Stimulated activated CD4-positive, alpha-beta T cell treated with anti-CD3 and anti-CD28 coated beads, Interleukin-15, amount 100 ng/mL, for 48 hours (primary cell): ENCODE data around the gene OTOG.

Experiments
- DNase-seq, 2 donors: peaks; one replicate each; pipeline ENCODE4 v3.0.0-alpha.2; 2020; ENCODE audit warnings: low read depth in 2 of 2

Gene OTOG

DNA sequence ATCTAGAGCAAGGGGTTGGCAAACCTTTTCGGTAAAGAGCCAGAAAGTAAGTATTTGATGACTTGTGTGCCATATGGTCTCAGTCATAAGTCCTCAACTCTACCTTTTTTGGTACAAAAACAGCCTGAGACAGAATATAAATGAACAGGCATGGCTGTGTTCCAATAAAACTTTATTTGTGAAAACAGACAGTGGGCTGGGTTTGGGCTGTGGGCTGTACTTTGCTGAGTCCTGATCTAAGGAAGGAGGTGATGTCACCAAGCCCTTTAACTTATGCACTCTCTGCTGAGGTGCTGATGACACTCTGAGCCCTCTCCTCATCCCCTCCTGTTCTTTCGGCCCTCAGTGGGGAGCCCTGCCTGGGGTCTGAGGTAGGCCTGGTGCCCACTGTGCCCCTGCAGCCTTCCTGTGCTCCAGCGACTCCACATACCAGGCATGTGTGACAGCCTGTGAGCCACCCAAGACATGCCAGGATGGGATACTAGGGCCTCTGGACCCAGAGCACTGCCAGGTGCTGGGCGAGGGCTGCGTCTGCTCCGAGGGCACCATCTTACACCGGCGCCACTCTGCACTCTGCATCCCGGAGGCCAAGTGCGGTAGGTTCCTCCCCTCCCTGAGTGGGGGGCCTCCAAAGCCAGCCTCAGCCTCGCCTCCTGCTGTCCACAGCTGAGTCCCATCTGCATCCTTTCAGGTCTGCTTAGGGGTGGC lies 86.4 kb downstream of the OTOG start:
- no peak for DNase-seq

DNA sequence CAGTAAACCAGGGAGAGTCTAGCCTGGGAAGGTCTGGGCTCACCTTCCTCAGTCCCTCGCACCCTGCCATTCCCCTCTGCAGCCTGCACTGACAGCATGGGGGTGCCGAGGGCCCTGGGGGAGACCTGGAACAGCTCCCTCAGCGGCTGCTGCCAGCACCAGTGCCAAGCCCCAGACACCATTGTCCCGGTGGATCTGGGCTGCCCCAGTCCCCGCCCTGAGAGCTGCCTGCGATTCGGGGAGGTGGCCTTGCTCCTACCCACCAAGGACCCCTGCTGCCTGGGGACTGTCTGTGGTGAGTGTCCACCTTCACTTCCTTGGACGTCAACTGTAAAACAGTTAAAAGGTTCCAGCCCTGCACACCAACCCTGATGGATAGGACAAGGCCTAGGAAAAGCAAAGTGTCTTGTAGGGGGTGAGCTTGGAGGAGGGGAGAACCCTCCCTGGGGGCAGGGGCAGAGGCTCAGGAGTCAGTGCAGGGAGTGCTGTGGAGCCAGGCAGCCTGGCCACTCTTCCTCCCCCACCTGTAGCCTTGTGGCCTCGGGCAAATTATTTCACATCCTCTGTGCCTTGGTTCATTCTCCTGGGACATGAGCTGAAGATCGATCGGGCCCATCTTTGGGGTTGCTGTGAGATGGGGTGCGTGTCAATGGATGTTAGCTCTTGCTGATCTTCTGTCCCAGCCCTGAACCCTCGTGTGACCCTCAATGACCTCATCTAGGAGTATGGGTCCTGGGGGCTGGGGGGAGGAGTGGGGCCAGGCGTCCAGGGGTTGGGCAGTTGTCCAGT lies 87.1 kb downstream of the OTOG start:
- DNase-seq = no peak

DNA sequence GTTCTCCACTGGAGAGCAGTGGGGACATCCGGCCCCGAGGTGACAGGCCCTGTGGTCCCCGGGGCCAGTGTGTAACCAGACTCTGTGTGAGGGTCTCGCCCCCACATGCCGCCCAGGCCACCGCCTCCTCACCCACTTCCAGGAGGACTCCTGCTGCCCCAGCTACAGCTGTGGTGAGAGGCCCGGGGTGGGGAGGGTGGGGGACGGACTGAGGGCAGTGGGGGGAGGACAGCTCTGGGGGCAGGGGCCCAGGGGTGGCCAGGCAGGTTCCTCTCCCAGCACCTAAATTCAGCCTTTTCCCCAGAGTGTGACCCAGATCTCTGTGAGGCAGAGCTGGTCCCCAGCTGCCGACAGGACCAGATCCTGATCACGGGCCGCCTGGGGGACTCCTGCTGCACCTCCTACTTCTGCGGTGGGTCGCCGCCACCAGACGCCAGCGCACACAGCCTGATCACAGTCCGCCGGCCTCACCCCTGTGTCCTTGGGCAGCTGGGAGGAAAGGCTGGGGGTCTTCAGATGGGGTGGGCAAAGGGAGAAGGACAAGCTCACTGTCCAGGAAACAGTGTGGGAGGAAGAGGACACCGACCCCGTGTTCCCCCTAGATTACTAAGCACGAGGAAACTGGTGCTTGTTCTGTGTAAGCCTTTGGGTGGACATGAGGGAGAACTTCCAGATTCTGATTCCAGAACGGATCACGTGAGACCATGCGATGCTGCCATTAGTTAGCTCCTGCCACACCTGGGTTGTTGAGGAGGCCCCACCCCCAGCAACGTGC lies 87.9 kb downstream of the OTOG start:
- no peak for DNase-seq

DNA sequence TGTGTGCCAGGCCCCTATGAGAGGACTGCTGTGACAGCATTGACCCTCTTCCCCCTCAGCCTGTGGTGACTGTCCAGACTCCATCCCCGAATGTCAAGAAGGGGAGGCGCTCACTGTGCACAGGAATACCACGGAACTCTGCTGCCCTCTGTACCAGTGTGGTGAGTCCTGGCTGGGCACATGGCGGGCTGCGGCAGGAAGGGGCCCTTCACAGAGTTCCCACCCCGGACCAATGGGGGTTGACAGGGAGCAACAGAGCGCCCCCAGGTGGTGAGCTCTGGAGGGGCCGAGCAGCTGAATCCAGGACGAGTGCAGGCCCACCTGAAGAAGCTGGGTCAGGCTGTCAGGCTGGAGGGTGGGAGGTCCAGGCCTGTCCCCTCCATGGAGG lies 88.5 kb downstream of the OTOG start:
- no peak for DNase-seq

DNA sequence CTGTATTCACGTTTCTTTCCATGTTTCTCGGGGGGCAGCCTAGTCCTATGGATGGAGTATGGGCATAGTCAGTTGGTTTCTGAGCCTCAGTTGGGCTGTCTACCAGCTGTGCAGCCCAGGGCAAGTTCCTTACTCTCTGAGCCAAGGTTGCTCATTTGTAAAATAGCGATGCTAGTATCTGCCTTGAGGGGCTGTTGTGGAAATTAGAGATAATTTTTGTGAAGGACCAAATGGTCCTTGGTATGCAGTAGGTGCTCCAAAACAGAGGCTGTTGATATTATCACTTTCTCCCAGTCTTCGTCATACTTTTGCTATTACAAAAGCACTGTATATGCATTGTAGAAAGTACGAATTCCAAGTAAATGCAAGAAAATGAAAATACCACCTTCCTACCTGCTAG lies 89.7 kb downstream of the OTOG start:
- no peak for DNase-seq

DNA sequence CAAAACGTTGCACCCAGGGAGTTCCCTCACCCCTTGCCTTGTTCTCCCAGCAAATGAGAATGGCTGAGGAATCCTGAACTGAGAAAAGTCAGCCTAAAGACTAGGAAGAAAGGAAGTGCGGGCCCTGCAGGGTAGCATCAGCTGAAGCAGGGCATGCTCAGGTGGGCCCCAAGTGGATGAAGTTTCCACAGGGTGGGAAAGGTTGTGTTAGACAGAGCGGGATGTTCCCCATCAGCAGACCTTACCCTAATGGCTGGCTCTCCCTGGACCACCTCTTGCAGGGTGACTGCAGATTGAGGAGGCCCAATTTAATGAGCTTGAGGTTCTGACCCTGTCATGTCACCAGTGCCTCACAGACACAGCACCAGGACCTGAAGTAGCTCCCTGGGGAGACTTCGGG lies 90.8 kb downstream of the OTOG start:
- DNase-seq = no peak

DNA sequence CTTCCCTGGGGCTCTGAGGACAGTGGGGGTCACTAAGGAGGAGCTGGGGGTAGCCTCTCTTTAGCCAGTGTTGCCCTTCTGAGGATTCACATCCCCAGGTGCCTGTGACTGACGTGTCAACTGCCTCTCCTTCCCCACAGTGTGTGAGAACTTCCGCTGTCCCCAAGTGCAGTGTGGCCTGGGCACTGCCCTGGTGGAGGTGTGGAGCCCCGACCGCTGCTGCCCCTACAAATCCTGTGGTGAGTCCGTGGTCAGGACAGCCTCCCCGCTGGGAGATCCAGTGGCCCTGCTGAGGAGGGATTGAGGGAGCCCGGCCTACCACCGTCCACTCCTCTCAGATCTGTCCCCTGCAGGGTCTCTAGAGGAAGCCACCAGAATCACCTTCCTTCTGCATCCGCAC lies 91.3 kb downstream of the OTOG start:
- DNase-seq = no peak

DNA sequence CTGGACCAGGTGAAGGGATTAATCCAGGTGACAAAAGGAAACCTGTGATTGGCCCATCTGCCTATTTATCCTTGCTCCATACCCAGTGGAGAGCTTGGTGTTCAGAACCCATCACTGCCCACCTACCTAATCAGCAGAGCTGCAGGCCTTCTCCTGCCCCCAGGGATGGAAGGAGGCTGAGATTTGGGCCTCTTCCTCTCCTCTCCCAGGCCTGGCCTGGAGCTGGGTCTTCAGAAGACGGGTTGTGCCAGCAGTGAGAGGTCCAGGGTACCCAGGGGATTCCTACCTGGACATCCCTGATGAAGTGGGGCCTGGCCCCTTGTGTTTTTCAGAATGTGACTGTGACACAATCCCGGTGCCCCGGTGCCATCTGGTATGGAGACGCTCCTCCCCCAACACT lies 92.0 kb downstream of the OTOG start:
- DNase-seq = no peak

DNA sequence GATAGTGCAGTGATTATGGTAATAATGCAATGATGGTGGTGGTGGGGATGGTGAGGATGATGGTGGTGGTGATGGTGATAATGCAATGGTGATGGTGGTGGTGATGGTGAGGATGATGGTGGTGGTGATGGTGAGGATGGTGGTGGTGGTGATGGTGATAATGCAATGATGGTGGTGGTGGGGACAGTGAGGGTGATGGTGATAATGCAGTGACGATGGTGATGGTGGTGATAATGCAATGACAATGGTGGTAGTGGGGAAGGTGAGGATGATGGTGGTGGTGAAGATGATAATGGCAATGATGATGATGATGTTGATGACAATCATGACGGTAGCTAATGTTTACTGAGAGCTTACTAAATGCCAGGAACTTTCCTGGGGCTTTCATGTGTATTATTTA lies 92.7 kb downstream of the OTOG start:
- no peak for DNase-seq

DNA sequence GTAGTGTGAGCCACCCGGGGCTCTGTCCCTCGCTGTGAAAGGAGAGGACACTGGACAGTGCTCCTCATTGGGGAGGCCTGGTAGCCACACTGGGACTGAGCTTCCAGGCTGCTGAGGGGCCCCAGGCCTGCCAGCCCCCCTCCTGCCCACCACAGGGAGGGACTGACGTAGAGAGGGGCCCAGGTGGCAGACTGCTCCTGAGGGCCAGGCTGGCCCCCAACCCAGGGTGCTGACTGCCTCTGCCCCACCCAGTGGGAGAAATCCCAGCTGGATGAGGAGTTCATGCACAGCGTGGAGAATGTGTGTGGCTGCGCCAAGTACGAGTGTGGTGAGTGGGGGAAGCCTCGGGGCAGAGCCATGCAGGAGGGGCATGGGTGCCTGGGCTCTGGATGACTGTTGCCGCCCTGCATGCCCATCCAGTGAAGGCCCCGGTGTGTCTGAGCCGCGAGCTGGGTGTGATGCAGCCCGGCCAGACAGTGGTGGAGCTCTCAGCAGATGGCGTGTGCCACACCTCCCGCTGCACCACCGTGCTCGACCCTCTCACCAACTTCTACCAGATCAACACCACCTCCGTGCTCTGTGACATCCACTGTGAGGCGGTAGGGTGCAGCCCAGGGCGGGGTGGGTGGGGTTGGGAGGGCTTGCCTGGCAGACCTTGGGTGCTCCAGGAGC lies 93.6 kb downstream of the OTOG start:
- DNase-seq = no peak

DNA sequence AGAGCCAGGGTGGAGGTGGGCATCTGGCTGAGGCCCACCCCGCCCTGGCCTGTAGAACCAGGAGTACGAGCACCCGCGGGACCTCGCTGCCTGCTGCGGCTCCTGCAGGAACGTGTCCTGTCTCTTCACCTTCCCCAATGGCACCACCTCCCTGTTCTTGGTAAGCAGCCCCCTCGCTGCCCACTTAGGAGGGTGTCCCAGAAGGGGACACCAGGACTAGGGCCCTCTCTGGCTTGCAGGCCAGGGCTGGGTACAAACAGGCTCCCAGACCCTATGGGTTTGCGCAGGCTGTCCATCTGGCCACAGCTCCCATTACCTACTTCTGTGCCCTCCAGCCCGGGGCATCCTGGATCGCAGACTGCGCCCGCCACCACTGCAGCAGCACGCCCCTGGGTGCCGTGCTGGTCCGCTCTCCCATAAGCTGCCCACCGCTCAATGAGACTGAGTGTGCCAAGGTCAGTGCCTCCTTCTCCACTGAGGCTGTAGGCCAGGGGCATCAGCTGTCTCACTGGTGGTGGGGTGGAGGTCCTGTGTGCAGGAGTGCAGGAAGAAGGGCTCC lies 94.8 kb downstream of the OTOG start:
- no peak for DNase-seq

DNA sequence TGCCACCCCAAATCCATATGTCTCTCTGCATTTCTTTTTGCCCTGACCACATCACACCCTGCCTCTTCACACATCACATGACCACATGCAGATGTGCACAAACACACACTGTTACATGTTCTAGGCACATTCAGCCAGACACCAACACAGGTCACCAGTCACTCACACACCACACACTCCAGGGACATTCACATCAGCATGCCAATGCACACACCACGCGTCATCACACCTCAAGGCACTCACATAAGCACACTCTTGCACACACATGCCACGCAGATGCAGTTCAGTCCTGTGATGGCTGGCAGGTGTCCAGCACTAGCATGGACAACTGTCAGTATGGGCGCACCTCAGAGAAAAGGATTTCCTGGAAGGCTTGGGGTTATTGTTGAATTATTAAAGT lies 95.3 kb downstream of the OTOG start:
- no peak for DNase-seq

DNA sequence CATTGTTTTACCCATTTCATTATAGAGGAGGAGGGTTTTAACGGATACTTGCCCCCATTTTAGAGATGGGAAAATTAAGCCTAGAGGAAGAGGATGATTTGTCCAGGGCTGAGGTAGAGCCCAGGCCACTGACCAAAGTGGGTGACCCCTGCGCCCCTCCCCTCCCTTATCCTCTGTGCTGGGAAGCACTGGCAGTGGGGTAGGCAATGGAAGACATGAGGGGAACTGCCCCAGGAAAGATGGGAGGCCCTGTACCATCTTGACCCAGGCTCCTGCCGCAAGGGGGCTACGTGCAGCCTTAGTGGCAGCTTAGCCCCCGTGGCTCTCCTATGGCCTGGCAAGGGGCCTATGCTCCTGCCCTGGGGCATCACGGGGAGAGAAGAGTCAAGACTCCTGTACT lies 95.9 kb downstream of the OTOG start:
- DNase-seq = no peak

DNA sequence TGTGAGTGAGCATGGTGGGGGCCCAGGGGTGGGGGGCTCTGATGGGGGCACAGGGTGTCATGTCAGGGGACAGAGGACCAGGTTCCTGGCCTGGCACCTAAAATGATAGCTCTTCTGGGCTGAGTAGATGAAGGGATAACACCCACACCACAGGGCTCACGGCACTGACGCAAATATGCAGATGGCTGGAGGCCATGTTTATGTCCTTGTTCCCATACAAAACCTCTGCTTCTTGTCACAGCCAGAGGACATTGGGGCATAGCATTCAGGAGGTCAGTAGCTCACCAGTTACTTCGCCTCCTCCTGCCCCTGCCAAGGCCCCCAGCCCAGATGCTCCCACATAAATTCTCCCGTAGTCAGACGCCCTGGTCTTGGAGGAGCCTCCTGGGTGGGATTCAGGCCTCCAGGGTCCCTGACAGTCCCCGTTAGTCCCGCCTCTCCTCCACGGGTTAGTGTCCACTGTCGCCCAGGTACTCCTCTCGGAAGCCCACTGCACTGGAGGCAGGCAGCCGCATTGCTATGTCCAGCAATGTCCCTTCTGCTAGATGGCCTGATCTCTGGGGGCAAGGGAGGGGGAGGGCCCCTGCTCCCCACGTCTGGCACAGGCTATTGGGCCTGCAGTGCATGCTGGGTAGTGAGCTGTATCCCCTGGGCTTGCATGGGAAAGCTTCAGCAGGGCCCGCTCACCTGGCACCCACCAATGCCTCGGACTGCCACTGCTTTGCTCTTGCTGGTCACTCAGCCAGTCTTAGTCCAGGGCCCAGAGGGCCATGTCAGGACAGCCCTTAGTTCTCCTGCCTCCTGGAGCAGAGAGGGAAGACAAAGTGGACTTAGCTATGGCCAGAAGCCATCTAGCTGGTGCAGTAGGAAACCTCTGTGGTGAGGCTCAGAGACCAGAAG lies 96.7 kb downstream of the OTOG start:
- DNase-seq = no peak

DNA sequence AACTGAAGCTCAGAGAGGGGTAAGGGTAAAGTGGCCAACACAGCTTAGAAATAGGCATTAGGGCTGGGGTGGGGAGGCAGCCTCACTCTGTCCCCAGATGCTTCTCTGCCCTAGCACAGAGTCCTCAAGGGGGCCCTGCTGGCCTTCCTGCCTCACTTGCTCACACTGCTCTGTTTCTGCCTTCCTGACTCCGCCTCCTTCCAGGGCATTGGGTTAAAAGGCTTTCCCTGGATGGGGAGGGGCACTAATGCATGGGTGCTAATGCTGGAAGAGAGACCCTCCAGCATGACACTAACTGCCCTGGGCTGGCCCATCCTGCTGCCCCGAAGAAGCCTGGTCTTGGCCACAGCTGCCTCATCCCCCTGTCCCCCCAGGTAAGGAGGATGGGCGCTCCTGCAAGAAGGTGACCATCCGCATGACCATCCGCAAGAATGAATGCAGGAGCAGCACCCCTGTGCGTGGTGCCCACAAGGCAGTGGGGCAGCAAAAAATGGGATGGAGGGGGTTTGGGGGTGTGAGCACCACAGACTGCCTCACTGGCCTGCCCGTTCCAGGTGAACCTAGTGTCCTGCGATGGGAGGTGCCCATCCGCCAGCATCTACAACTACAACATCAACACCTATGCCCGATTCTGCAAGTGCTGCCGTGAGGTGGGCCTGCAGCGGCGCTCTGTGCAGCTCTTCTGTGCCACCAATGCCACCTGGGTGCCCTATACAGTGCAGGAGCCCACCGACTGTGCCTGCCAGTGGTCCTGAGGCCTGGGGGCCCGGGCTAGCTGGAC lies 98.3 kb downstream of the OTOG start:
- DNase-seq = no peak

DNA sequence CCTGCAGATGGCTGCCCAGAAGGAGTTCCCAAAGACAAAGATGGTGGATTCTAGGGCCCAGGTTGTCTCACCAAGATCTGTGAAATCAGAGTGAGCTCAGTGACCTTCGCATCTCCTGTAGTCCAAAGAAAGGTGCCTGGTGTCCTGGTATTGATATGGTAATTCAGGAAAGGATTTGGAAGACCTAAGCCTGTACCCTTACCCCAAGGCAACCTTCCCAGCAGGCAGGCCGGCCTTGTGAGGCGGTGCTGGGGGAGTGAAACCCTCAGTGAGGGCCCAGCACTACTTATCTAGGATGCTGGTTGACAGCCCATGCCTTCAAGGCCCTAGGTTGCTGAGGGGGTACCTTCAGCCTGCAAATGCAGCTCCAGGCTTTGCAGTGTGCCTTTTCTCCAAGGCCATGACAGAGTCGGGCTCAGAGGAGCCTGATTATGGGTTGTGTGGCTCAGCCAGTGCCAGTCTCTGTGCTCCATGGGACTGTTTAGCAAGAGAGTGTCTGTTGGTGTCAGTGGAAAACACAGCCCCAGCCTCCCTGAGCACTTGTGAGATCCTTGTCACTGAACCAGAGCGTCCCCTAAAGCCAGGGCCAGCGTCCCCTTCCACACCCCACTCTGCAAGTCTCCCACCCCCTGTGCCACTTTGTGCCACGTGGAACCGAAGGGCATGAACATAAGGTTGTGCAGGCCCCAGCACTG lies 99.5 kb downstream of the OTOG start:
- DNase-seq = no peak

DNA sequence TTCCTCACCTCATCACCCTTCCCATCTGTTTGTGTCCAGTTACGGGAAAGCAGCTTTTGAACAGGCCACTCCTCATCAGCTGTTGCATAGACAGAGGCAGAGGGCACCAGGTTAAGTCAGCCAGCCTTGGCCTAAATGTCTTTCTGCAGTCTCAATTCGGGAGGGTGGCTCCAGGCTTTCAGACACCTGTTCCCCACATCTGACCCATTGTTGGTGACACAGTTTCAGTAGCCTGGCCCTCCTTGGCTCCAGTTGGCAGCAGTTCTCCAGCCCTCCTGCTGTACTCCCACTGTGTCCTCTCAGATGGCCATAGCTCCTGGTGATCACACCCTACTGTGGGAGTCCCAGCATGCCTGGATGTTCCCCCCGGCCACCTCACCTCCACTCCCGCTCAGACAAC lies 101.5 kb downstream of the OTOG start:
- no peak for DNase-seq

DNA sequence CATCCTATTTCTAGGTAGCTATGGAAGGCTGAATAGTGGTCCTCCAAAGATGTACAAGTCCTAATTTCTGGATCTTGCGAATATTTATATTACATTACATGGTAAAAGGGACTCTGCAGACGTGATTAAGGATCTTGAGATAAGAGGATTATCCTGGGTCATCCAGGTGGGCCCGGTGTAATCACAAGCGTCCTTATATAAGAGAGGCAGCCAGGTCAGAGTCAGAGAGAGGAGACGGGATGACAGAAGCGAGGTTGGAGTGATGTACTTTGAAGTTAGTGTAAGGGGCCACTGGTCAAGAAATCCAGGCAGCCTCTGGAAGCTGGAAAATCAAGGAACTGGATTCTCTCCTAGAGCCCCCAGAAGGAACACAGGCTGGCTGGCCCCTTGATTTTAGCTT lies 102.2 kb downstream of the OTOG start:
- no peak for DNase-seq

DNA sequence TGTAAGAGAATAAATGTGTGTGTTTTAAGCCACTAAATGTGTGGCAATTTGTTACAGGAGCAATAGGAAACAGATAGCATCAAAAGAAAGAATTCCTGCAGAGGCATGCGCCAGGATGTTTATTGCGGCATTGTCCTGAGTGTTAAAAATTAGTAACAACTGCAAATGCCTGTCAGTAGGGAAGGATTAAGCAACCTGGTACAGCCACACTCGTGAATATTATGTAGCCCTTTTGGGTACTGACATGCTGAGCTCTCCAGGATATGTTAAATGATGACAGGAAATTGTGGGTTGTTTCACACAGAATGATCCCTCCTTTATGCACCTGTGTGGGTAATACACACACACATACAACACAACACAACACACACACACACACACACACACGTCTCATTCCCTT lies 102.6 kb downstream of the OTOG start:
- DNase-seq = no peak
